Measurements from ENCODE around the gene VPS52. TPM values are rescaled to one million over a fixed set of nuclear protein-coding genes. Genes with fewer than 3 reads are reported as not detected.
A peak's percentile ranks its signal among the peaks of the same experiment; 100 is the strongest.

Gene VPS52
- total RNA-seq, 4 donors from 2014 or later, result 18.1 to 45.5 (median 31.5) TPM

- Histone ChIP-seq H3K4me1 (peaks cover 3 to 47% (median 21%) of the 10 kb centered on the region in 3 donors), H3K4me3 (no peak overlapping the region), H3K27ac (no peak overlapping the region), H3K36me3 (peaks cover 0 to 64% of the 10 kb centered on the region in 2 donors), H3K27me3 (no peaks in the 10 kb centered on the region), H3K9me3 (no peaks in the 10 kb centered on the region)
- no peak for ATAC-seq
- WGBS, 2 donors (ENCODE audit: low coverage in 1 of 2), result 20 to 75% methylated on average over 1 to 4 of the region's 16 CpGs
- TF ChIP-seq POLR2AphosphoS5 (IDR thresholded peaks at IDR 0.05) (no peak), POLR2A (IDR thresholded peaks at IDR 0.05) (no peak), CTCF (IDR thresholded peaks at IDR 0.05) (no peak), EP300 (IDR thresholded peaks at IDR 0.05) (no peak)
Measured at GRCh38 chr6:33292996-33293682, 21.5 kb upstream of the VPS52 start.

GRCh38 chr6:33290459-33290858 lies 18.8 kb upstream of the VPS52 start:
- Histone ChIP-seq H3K9me3 (no peaks in the 10 kb centered on the region), H3K27ac (peak overlapping the region in 1 of 4 donors; percentile 86), H3K27me3 (no peaks in the 10 kb centered on the region), H3K4me1 (peaks cover 3 to 35% (median 14%) of the 10 kb centered on the region in 3 donors), H3K36me3 (peaks cover 0 to 75% of the 10 kb centered on the region in 2 donors), H3K4me3 (peak overlapping the region in 1 of 2 donors; percentile 69)
- TF ChIP-seq POLR2A (IDR thresholded peaks at IDR 0.05) (no peak), POLR2AphosphoS5 (IDR thresholded peaks at IDR 0.05) (no peak), CTCF (IDR thresholded peaks at IDR 0.05) (no peak), EP300 (IDR thresholded peaks at IDR 0.05) (no peak)
- no peak for ATAC-seq
- WGBS, 2 donors (ENCODE audit: low coverage in 1 of 2), result 34% methylated on average over 2 of the region's 7 CpGs; no CpG with 5 or more reads in 1 of the 2 donors

DNA sequence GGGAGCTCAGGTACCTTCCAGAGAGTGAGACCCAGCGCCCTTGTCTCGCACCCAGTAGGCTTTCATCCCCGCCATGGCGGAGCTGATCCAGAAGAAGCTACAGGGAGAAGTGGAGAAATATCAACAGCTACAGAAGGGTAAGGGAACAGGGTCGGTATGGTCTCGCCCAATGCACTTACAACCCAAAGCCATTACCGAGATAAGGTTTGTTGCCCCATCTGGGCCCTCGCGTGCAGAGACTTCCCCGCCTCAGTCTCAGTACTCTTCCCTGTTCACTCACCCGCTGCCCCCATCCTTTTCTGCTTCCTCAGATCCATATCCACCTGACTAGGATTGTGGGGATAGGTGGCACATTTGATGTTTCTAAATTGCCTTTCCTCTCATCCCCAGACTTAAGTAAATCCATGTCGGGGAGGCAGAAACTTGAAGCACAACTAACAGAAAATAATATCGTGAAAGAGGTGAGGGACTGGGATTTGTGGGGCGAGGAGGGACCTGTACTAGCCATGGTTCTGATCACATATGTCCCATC lies 18.2 kb upstream of the VPS52 start:
- ATAC-seq, result no peak
- peaks cover 0 to 75% of the 10 kb centered on the region in 2 donors for H3K36me3 ChIP-seq
- H3K9me3 ChIP-seq, result no peaks in the 10 kb centered on the region
- WGBS, 2 donors (ENCODE audit: low coverage in 1 of 2), result 0% methylated on average over 4 of the region's 14 CpGs; no CpG with 5 or more reads in 1 of the 2 donors
- H3K4me3 ChIP-seq, result peak overlapping the region; percentile 64 to 69
- H3K4me1 ChIP-seq, result peaks cover 3 to 35% (median 14%) of the 10 kb centered on the region in 3 donors
- H3K27me3 ChIP-seq, result no peaks in the 10 kb centered on the region
- TF ChIP-seq POLR2AphosphoS5 (IDR thresholded peaks at IDR 0.05) (no peak), POLR2A (IDR thresholded peaks at IDR 0.05) (no peak), CTCF (IDR thresholded peaks at IDR 0.05) (no peak), EP300 (IDR thresholded peaks at IDR 0.05) (no peak)
- peak overlapping the region; percentile 15 to 86 (median 82) for H3K27ac ChIP-seq

DNA sequence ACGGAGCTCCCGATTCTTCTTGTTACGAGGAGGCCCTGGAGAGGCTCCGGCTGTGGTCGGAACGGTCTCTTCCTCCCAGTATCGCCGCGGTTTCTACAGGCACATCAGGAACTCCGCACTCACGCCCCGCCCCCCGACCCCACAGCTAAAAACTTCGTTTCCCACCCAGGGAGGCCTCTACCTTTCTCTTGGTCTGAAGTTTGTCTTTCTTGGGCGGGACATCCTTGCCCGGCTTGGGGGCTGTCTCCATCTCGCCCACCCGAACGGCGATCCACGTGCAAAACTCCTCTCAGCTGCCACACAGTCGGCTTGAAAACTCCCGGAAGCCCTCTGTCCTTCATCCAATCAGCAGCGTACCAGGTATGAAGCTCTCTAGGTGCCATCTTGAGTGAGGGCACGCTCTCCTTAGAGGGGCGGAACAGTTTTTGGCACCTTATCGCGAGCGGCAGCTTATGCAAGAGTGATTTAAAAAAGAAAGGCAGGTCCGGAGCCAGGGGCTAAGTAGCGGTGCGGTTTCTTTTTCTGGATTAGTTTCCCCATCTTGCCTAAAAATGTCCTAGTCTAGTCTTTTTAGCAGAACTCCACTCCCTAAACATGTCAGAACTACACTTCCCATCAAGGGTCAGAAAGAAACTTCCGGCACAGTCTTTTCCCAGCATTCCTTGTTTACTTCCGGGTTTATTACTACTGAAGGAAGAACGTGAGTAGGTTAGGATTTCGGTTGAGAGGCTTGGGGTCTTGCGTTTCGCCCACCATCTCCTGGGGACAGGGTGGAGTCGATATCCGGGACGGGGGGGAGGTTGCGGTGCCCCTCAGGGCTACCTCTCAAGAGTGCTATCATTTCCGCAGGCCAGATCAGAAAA lies 17.5 kb upstream of the VPS52 start, which contains the start of the genes PFDN6 and WDR46:
Gene PFDN6, plus strand, starts transcription at position 681 of the 863 bp plus-strand sequence. CDS start 256 bp downstream, outside the sequence.
Gene WDR46, minus strand, starts transcription at position 319 of the 863 bp plus-strand sequence. Its CDS starts 69 bp downstream, at position 250.
- H3K4me3 ChIP-seq, result peak within 1 kb of the TSS; percentile 64 to 69
- H3K27ac ChIP-seq, result peak within 1 kb of the TSS; percentile 15 to 86 (median 82)
- WGBS, 2 donors (ENCODE audit: low coverage in 1 of 2), result 0% methylated on average over 10 to 13 of the region's 43 CpGs
- peak; percentile 94 for ATAC-seq
- peaks cover 0 to 75% of the 10 kb centered on the region in 2 donors for H3K36me3 ChIP-seq
- no peaks in the 10 kb centered on the region for H3K9me3 ChIP-seq
- TF ChIP-seq EP300 (IDR thresholded peaks at IDR 0.05) (no peak), POLR2AphosphoS5 (IDR thresholded peaks at IDR 0.05) (peak; percentile 49)
- no peaks in the 10 kb centered on the region for H3K27me3 ChIP-seq
- H3K4me1 ChIP-seq, result peaks cover 3 to 35% (median 14%) of the 10 kb centered on the region in 3 donors
